MCF 10A (cell line): ENCODE measurements around the gene MRPS9. TPM values are rescaled to one million over a fixed set of nuclear protein-coding genes. Genes with fewer than 3 reads are reported as not detected.

ENCODE experiments used
- BruUV-seq: library from RNA; stranded (reverse); fragments of 400-500 nt; replicated peaks from 2 replicates; lab custom pipeline; 2021; lab: Mats Ljungman, UMichigan
- CTCF ChIA-PET: fragments of 300-600 bp; sonication (Branson Sonifier 250); formaldehyde crosslinking; extraction: SDS; loops from one replicate; lab custom pipeline; 2021; ENCODE audit warnings: antibody characterized with exemption, inconsistent platforms; lab: Yijun Ruan, JAX
- POLR2A ChIA-PET: fragments of 300-600, 350-650 bp; sonication (Branson Sonifier 250); formaldehyde crosslinking; extraction: SDS; loops from one replicate; lab custom pipeline; 2020; ENCODE audit warnings: antibody characterized with exemption, inconsistent platforms; lab: Yijun Ruan, JAX
- DNase-seq: peaks from one replicate; pipeline ENCODE4 v3.0.0-alpha.2; 2018; ENCODE audit not compliant: unreplicated experiment
- H3K27ac Mint-ChIP-seq: one replicate; pipeline ENCODE4 v1.8.0; 2022; ENCODE audit warnings: mild to moderate bottlenecking, low read depth, mixed read lengths; ENCODE audit not compliant: unreplicated experiment
- H3K27me3 Mint-ChIP-seq: one replicate; pipeline ENCODE4 v1.8.0; 2022; ENCODE audit warnings: mixed read lengths; ENCODE audit not compliant: insufficient read depth, unreplicated experiment
- H3K36me3 Mint-ChIP-seq: one replicate; pipeline ENCODE4 v1.8.0; 2022; ENCODE audit warnings: mild to moderate bottlenecking, moderate library complexity, mixed read lengths; ENCODE audit not compliant: insufficient read depth, unreplicated experiment
- H3K4me1 Mint-ChIP-seq: one replicate; pipeline ENCODE4 v1.8.0; 2022; ENCODE audit warnings: mixed read lengths; ENCODE audit not compliant: insufficient read depth, unreplicated experiment
- H3K4me3 Mint-ChIP-seq: one replicate; pipeline ENCODE4 v1.8.0; 2022; ENCODE audit warnings: mild to moderate bottlenecking, moderate library complexity, mixed read lengths; ENCODE audit not compliant: unreplicated experiment
- H3K9me3 Mint-ChIP-seq: one replicate; pipeline ENCODE4 v1.8.0; 2022; ENCODE audit warnings: mixed read lengths; ENCODE audit not compliant: unreplicated experiment
- CTCF ChIP-seq: fragments of 200-600 bp; IDR thresholded peaks from one replicate; pipeline ENCODE4 v1.8.0; 2022; ENCODE audit warnings: antibody characterized with exemption, mild to moderate bottlenecking; ENCODE audit not compliant: unreplicated experiment
- intact Hi-C: fragments of 100-400 bp; cut with micrococcal nuclease; formaldehyde crosslinking; loops from 2 replicates; pipeline ENCODE4 v1.14.1; 2022
- total RNA-seq: library from RNA; stranded (reverse); gene quantifications from 2 replicates; pipeline ENCODE4 v1.2.3, GENCODE V29; 2022

MRPS9 gene
- total RNA-seq, 1 experiment from 2014 or later = 40.0 TPM

- CTCF ChIA-PET = interaction anchor here (0.6 kb wide), 1 partner anchor 1373 kb away, joined by 3 read pairs; no protein-coding TSS in a partner anchor
- H3K4me3 Mint-ChIP-seq = no peak overlapping the region
- H3K9me3 Mint-ChIP-seq = no peaks in the 10 kb centered on the region
Observed at GRCh38 chr2:105057005-105057404, 19.1 kb downstream of the MRPS9 start.

GRCh38 chr2:105061560-105061959 is 23.7 kb downstream of the MRPS9 start:
- Mint-ChIP-seq H3K4me3 (no peak overlapping the region), H3K9me3 (no peaks in the 10 kb centered on the region), H3K4me1 (no peaks in the 10 kb centered on the region), H3K27me3 (no peaks in the 10 kb centered on the region), H3K27ac (no peak overlapping the region), H3K36me3 (no peaks in the 10 kb centered on the region)
- DNase-seq = no peak
- no peak for TF ChIP-seq CTCF
- no TSS peak for BruUV-seq
- ChIA-PET CTCF (no interaction called here), POLR2A (no interaction called here)
- intact Hi-C loops = no loop called here

More at GRCh38 chr2:105057005-105057404, 19.1 kb downstream of the MRPS9 start:
- POLR2A ChIA-PET = no interaction called here
- intact Hi-C loops = no loop called here
- Mint-ChIP-seq H3K27ac (no peak overlapping the region), H3K36me3 (peaks cover 7% of the 10 kb centered on the region), H3K27me3 (no peaks in the 10 kb centered on the region), H3K4me1 (peaks cover 8% of the 10 kb centered on the region)
- no peak for TF ChIP-seq CTCF
- BruUV-seq = no TSS peak
- DNase-seq = no peak

GRCh38 chr2:105062158-105062557 is 24.3 kb downstream of the MRPS9 start:
- no TSS peak for BruUV-seq
- Mint-ChIP-seq H3K36me3 (no peaks in the 10 kb centered on the region), H3K9me3 (no peaks in the 10 kb centered on the region), H3K4me3 (no peak overlapping the region), H3K27ac (no peak overlapping the region), H3K27me3 (no peaks in the 10 kb centered on the region), H3K4me1 (no peaks in the 10 kb centered on the region)
- DNase-seq = no peak
- ChIA-PET CTCF (no interaction called here), POLR2A (no interaction called here)
- no peak for TF ChIP-seq CTCF
- intact Hi-C loops = no loop called here

- H3K9me3 Mint-ChIP-seq = no peaks in the 10 kb centered on the region
- ChIA-PET POLR2A (no interaction called here), CTCF (interaction anchor here (0.5 kb wide), 1 partner anchor 28 kb away, joined by 3 read pairs; no protein-coding TSS in a partner anchor)
- H3K4me1 Mint-ChIP-seq = no peaks in the 10 kb centered on the region
- H3K27me3 Mint-ChIP-seq = no peaks in the 10 kb centered on the region
- no peak overlapping the region for H3K4me3 Mint-ChIP-seq
- BruUV-seq = no TSS peak
- TF ChIP-seq CTCF = no peak
- peaks cover 6% of the 10 kb centered on the region for H3K36me3 Mint-ChIP-seq
- no peak for DNase-seq
- intact Hi-C loops = no loop called here
- no peak overlapping the region for H3K27ac Mint-ChIP-seq
Observed at GRCh38 chr2:105068387-105068786, 30.5 kb downstream of the MRPS9 start.
